ENCODE data around the gene USP5.

- TF ChIP-seq CTCF (IDR thresholded peaks at IDR 0.05; ENCODE audit: poor library complexity, severe bottlenecking) (no peak), REST (IDR thresholded peaks at IDR 0.05; ENCODE audit: borderline replicate concordance) (no peak), TAF1 (IDR thresholded peaks at IDR 0.05; ENCODE audit: low read depth) (no peak), SMC3 (conservative IDR thresholded peaks at IDR 0.05; ENCODE audit: poor library complexity) (no peak), RAD21 (conservative IDR thresholded peaks at IDR 0.05) (no peak), EZH2 (IDR thresholded peaks at IDR 0.05; ENCODE audit: borderline replicate concordance, insufficient read depth, low read length, poor library complexity, severe bottlenecking) (no peak)
These were observed 11.6 kb upstream of the USP5 start for GRCh38 chr12:6840330-6840729.
